ENCODE data around the gene GLIS1. TPM values are rescaled to one million over a fixed set of nuclear protein-coding genes. Genes with fewer than 3 reads are reported as not detected.

The GLIS1 gene
- total RNA-seq, 1 donor = 2.9 TPM

DNA sequence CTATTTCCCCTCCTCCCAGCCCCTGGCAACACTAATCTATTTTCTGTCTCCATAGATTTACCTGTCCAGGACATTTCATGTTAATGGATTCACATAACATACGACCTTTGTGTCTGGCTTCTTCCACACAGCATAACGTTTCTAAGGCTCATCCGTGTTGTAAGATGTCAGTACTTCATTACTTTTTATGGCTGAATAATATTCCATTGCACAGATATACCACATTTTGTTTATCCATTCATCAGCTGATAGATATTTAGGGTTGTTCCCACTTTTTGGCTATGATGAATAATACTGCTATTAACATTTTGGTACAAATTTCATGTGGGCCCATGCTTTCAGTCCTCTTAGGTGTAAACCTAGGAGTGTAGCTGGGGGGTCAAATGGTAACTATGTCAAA lies 38.2 kb downstream of the GLIS1 start:
- H3K79me2 ChIP-seq (ENCODE audit: insufficient read depth, low read length) = peaks cover 5% of the 10 kb centered on the region
- peaks cover 40% of the 10 kb centered on the region for H4K20me1 ChIP-seq (ENCODE audit: insufficient read depth, low read length)
- no peak for DNase-seq (ENCODE audit: insufficient read length, low spot score, missing footprints)
- H3K9me3 ChIP-seq (ENCODE audit: low read depth, low read length) = no peaks in the 10 kb centered on the region
- H3K36me3 ChIP-seq (ENCODE audit: insufficient read depth, low read length) = no peaks in the 10 kb centered on the region
- no peak for TF ChIP-seq CTCF (IDR thresholded peaks at IDR 0.05; ENCODE audit: extremely low read depth, low read depth, low read length)
- no peak overlapping the region for H3K4me2 ChIP-seq (ENCODE audit: insufficient read depth, low read length)
- no peak overlapping the region for H3K4me3 ChIP-seq (ENCODE audit: insufficient read depth, low read length)
- no peak overlapping the region for H2AFZ ChIP-seq (ENCODE audit: low read length)
- H3K27me3 ChIP-seq (ENCODE audit: insufficient read depth, low read length) = no peaks in the 10 kb centered on the region
- peaks cover 8% of the 10 kb centered on the region for H3K4me1 ChIP-seq (ENCODE audit: insufficient read depth, low read length)
- no peak overlapping the region for H3K27ac ChIP-seq (ENCODE audit: low read depth, low read length)

DNA sequence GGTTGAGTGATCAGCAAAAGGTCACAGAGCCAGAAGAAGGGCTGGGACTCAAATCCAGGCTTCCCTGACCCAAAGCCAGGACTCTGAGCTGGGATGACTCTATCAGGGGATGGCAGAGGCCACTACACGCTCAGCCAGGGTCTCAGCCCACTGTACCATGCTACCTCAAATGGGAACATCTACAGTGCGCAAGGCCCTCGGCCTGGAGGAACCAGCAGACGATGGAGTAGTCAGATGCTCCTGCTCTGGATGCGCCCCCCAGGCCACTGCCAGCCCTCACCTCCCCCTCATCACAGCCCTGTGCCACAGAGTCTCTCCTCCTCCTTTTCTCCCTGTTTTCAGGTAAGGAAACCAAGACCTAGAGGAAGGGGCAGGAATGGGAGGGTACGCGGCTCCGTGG lies 39.0 kb downstream of the GLIS1 start:
- peaks cover 5% of the 10 kb centered on the region for H3K79me2 ChIP-seq (ENCODE audit: insufficient read depth, low read length)
- peaks cover 42% of the 10 kb centered on the region for H4K20me1 ChIP-seq (ENCODE audit: insufficient read depth, low read length)
- H3K4me3 ChIP-seq (ENCODE audit: insufficient read depth, low read length) = no peak overlapping the region
- H3K27me3 ChIP-seq (ENCODE audit: insufficient read depth, low read length) = no peaks in the 10 kb centered on the region
- H3K4me2 ChIP-seq (ENCODE audit: insufficient read depth, low read length) = no peak overlapping the region
- DNase-seq (ENCODE audit: insufficient read length, low spot score, missing footprints) = peak; percentile 5
- no peak for TF ChIP-seq CTCF (IDR thresholded peaks at IDR 0.05; ENCODE audit: extremely low read depth, low read depth, low read length)
- no peaks in the 10 kb centered on the region for H3K9me3 ChIP-seq (ENCODE audit: low read depth, low read length)
- H3K27ac ChIP-seq (ENCODE audit: low read depth, low read length) = no peak overlapping the region
- no peaks in the 10 kb centered on the region for H3K36me3 ChIP-seq (ENCODE audit: insufficient read depth, low read length)
- no peak overlapping the region for H2AFZ ChIP-seq (ENCODE audit: low read length)
- peaks cover 8% of the 10 kb centered on the region for H3K4me1 ChIP-seq (ENCODE audit: insufficient read depth, low read length)

DNA sequence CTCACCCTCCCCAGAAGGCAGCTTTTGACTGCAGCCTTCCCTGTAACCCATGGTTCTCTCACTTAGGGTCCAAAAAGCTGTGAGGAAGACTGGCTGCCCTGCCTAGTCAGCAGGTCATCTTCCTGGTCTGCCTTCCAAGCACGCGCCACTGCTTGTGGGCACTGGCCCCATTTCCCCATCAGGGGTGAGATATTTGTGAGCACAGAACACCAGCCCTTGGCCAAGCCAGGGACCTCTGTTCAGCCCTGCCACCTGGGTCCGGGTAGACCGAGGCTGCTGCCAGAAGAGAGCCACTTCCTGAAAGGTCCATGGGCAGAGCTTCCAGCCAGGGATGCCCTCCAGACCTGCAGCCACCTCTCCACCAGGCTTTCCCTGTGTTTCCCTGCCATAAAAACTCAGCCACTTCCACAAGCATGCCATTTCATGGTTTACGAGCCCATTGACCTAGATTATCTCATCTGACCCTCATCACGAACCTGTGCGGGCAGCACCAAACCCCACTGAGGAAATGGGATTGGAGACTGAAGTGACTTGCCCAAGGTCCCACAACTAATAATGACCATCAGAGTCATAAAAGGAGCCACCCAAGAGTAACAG lies 40.5 kb downstream of the GLIS1 start:
- no peaks in the 10 kb centered on the region for H3K36me3 ChIP-seq (ENCODE audit: insufficient read depth, low read length)
- H4K20me1 ChIP-seq (ENCODE audit: insufficient read depth, low read length) = peaks cover 35% of the 10 kb centered on the region
- peak overlapping the region; percentile 29 for H2AFZ ChIP-seq (ENCODE audit: low read length)
- peak; percentile 76 for DNase-seq (ENCODE audit: insufficient read length, low spot score, missing footprints)
- H3K4me1 ChIP-seq (ENCODE audit: insufficient read depth, low read length) = peaks cover 8% of the 10 kb centered on the region
- no peak for TF ChIP-seq CTCF (IDR thresholded peaks at IDR 0.05; ENCODE audit: extremely low read depth, low read depth, low read length)
- no peaks in the 10 kb centered on the region for H3K27me3 ChIP-seq (ENCODE audit: insufficient read depth, low read length)
- no peak overlapping the region for H3K27ac ChIP-seq (ENCODE audit: low read depth, low read length)
- H3K9me3 ChIP-seq (ENCODE audit: low read depth, low read length) = no peaks in the 10 kb centered on the region
- H3K4me2 ChIP-seq (ENCODE audit: insufficient read depth, low read length) = peak overlapping the region; percentile 23
- H3K4me3 ChIP-seq (ENCODE audit: insufficient read depth, low read length) = no peak overlapping the region
- peaks cover 5% of the 10 kb centered on the region for H3K79me2 ChIP-seq (ENCODE audit: insufficient read depth, low read length)

DNA sequence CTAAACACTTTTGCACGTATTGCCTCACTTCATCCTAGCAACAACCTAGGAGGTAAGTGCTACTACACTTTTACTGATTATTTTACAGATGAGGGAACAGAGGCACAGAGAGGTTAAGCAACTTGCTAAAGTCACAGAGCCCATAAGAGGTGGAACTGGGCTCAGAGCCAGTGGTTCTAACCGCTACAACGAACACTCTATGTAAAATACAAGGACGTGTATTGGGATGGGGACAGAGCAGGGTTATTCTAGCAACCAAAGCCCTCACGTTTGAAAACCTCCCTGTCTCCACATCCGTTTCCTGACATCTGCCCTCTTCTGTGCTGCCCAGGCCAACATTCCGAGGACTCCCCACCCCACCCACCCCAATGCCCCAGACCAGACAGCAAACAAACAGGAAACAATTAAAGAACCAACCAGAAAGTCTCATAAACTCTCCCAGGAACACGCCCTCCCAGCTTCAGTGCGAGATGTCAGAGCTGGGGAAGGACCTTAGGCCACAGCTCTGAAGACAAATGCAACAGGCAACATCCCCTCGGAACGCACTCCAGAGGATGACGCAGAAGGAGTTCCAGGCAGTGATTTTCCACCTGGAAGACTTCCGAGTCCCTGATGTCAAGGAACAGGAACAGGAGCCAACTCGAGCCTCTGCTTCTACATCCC lies 41.1 kb downstream of the GLIS1 start:
- Histone ChIP-seq H4K20me1 (ENCODE audit: insufficient read depth, low read length) (peaks cover 36% of the 10 kb centered on the region), H3K27me3 (ENCODE audit: insufficient read depth, low read length) (no peaks in the 10 kb centered on the region), H3K9me3 (ENCODE audit: low read depth, low read length) (no peaks in the 10 kb centered on the region), H3K4me3 (ENCODE audit: insufficient read depth, low read length) (no peak overlapping the region), H3K4me2 (ENCODE audit: insufficient read depth, low read length) (peak overlapping the region; percentile 23), H2AFZ (ENCODE audit: low read length) (peak overlapping the region; percentile 29), H3K4me1 (ENCODE audit: insufficient read depth, low read length) (peaks cover 8% of the 10 kb centered on the region), H3K27ac (ENCODE audit: low read depth, low read length) (no peak overlapping the region), H3K36me3 (ENCODE audit: insufficient read depth, low read length) (no peaks in the 10 kb centered on the region), H3K79me2 (ENCODE audit: insufficient read depth, low read length) (peaks cover 6% of the 10 kb centered on the region)
- DNase-seq (ENCODE audit: insufficient read length, low spot score, missing footprints) = peak; percentile 87
- no peak for TF ChIP-seq CTCF (IDR thresholded peaks at IDR 0.05; ENCODE audit: extremely low read depth, low read depth, low read length)

All from osteoblast (primary cell).